Measurements from ENCODE around the gene TBC1D1. TPM values are rescaled to one million over a fixed set of nuclear protein-coding genes. Genes with fewer than 3 reads are reported as not detected.
"Not testable (repeated sequence)": the region's sequence is repeated elsewhere in the genome, so short reads cannot be mapped to it uniquely, and the experiment has no call there.

Gene TBC1D1
- total RNA-seq, 1 donor from 2014 or later, result 56.5 TPM

DNA sequence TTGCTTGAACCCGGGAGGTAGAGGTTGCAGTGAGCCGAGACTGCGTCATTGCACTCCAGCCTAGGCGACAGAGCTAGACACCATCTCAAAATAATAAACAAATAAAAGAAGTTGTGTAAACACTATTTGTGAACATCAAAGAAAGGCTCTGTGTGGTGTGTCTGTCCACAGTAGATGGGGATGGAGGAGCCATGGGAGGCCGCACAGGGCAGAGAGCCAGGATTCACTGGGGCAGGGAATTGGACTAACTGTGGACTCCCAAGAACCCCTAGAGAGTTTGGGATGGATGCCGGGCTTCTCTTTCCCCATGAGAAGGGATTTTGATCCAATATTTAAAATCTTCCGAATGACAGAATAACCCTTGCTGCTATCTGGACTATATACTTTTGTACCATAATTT, 26.5 kb downstream of the TBC1D1 start:
- no peaks in the 10 kb centered on the region for H3K9me3 ChIP-seq
- no peaks in the 10 kb centered on the region for H3K36me3 ChIP-seq
- intact Hi-C loops (cut with DNase I), result no loop called here
- H3K4me3 ChIP-seq, result no peak overlapping the region
- no peaks in the 10 kb centered on the region for H3K4me1 ChIP-seq
- no peak overlapping the region for H3K27ac ChIP-seq
- H3K27me3 ChIP-seq (ENCODE audit: low read depth), result no peaks in the 10 kb centered on the region
- TF ChIP-seq, protein P1, sequence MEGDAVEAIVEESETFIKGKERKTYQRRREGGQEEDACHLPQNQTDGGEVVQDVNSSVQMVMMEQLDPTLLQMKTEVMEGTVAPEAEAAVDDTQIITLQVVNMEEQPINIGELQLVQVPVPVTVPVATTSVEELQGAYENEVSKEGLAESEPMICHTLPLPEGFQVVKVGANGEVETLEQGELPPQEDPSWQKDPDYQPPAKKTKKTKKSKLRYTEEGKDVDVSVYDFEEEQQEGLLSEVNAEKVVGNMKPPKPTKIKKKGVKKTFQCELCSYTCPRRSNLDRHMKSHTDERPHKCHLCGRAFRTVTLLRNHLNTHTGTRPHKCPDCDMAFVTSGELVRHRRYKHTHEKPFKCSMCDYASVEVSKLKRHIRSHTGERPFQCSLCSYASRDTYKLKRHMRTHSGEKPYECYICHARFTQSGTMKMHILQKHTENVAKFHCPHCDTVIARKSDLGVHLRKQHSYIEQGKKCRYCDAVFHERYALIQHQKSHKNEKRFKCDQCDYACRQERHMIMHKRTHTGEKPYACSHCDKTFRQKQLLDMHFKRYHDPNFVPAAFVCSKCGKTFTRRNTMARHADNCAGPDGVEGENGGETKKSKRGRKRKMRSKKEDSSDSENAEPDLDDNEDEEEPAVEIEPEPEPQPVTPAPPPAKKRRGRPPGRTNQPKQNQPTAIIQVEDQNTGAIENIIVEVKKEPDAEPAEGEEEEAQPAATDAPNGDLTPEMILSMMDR (IDR thresholded peaks at IDR 0.05), result no peak
- no peak for ATAC-seq
- no peak for DNase-seq

DNA sequence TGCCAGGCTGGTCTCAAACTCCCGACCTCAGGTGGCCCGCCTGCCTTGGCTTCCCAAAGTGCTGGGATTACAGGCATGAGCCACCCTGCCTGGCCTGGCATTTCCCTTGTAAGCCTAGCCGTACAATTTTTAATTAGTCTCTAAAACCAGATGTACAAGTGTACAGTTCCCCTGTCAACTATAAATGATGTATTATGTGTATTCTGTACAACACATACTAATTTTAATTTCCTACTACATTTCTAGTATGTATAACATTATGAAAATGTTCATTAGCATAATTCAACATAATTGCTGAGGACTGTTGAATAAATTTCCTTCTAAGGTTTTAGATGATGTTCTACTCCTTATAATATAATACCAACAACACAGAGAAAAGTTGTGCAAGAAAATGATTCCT, 27.8 kb downstream of the TBC1D1 start:
- TF ChIP-seq, protein P1 (IDR thresholded peaks at IDR 0.05), result no peak
- Histone ChIP-seq H3K4me3 (no peak overlapping the region), H3K27me3 (ENCODE audit: low read depth) (no peaks in the 10 kb centered on the region), H3K9me3 (no peaks in the 10 kb centered on the region), H3K36me3 (no peaks in the 10 kb centered on the region), H3K27ac (no peak overlapping the region), H3K4me1 (no peaks in the 10 kb centered on the region)
- ATAC-seq, result no peak
- DNase-seq, result no peak
- intact Hi-C loops (cut with DNase I), result no loop called here

DNA sequence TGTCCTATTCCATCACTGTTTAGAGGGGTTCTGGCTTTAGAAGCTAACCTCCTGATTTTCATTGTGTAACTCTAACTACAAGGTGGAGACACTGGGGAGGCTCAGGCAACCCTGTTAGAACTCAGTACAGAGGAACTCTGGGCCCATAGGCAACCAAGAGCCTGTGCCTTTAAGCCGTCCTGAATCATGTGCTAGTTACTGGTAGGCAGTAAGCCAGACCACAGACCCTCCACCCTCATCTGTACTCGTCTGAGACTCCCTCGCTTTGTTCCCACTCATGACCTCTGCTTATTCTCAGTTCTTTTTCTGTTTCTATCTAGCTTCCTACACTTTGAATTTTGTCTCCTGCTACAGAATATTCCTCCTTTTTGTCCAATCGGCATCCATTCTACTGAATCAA, 31.4 kb downstream of the TBC1D1 start:
- intact Hi-C loops (cut with DNase I), result no loop called here
- TF ChIP-seq, protein P1 (IDR thresholded peaks at IDR 0.05), result no peak
- H3K9me3 ChIP-seq, result no peaks in the 10 kb centered on the region
- ATAC-seq, result peak; percentile 45 to 80
- DNase-seq, result no peak
- H3K27me3 ChIP-seq (ENCODE audit: low read depth), result no peaks in the 10 kb centered on the region
- no peaks in the 10 kb centered on the region for H3K4me1 ChIP-seq
- no peaks in the 10 kb centered on the region for H3K36me3 ChIP-seq
- no peak overlapping the region for H3K4me3 ChIP-seq
- no peak overlapping the region for H3K27ac ChIP-seq

DNA sequence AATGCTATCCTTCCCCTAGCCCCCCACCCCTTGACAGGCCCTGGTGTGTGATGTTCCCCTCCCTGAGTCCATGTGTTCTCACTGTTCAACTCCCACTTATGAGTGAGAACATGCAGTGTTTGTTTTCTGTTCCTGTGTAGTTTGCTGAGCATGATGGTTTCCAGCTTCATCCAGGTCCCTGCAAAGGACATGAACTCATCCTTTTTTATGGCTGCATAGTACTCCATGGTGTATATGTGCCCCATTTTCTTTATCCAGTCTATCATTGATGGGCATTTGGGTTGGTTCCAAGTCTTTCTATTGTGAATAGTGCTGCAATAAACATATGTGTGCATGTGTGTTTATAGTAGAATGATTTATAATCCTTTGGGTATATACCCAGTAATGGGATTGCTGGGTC, 32.2 kb downstream of the TBC1D1 start:
- H3K4me1 ChIP-seq; ATAC-seq; H3K27ac ChIP-seq; H3K9me3 ChIP-seq; H3K4me3 ChIP-seq; H3K36me3 ChIP-seq; DNase-seq; H3K27me3 ChIP-seq (ENCODE audit: low read depth); intact Hi-C loops (cut with DNase I): not testable (repeated sequence)

DNA sequence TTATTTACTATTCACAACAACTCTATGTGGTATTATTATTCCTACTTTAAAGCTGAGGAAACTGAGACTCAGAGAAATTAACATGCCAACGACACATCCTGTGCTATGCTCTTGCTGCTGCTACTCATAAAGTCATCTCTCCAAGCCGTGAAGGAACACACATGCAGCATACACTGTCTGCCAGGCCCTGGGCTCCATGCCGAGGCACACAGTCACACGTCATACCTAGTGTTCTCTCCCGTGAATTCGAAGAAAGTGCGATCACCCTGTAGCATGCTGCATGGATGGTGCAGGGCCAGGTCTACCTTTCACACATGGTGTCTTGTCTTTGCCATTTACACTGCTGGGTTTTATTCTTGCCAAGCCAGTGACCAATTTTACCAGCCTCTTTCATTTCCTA, 34.1 kb downstream of the TBC1D1 start:
- TF ChIP-seq, protein P1 (IDR thresholded peaks at IDR 0.05), result no peak
- Histone ChIP-seq H3K4me1 (peaks cover 4% of the 10 kb centered on the region), H3K27ac (no peak overlapping the region), H3K9me3 (no peaks in the 10 kb centered on the region), H3K27me3 (ENCODE audit: low read depth) (no peaks in the 10 kb centered on the region), H3K4me3 (no peak overlapping the region), H3K36me3 (no peaks in the 10 kb centered on the region)
- no peak for DNase-seq
- intact Hi-C loops (cut with DNase I), result no loop called here
- ATAC-seq, result no peak

DNA sequence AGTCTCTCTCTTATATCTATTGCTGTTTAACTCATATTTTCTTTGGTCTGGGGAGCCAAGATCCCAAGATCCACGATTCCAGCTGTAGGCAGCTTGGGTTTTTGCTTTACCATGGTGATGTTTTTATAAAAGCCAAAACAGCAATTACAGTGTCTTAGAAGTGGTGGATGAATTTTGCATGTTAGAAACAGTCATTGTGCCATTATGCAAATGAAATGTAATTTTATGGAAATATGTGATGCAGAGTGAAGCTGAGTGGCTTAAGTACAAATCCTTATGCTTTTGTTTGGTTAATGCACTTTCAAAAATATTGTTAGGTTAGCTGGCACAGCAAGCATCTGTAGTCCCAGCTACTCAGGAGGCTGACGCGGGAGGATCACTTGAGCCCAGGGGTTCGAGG, 36.5 kb downstream of the TBC1D1 start:
- no peak overlapping the region for H3K27ac ChIP-seq
- peaks cover 4% of the 10 kb centered on the region for H3K4me1 ChIP-seq
- H3K9me3 ChIP-seq, result no peaks in the 10 kb centered on the region
- TF ChIP-seq, protein P1 (IDR thresholded peaks at IDR 0.05), result no peak
- no peaks in the 10 kb centered on the region for H3K27me3 ChIP-seq (ENCODE audit: low read depth)
- no peak overlapping the region for H3K4me3 ChIP-seq
- DNase-seq, result no peak
- no peak for ATAC-seq
- intact Hi-C loops (cut with DNase I), result no loop called here
- no peaks in the 10 kb centered on the region for H3K36me3 ChIP-seq

All from lower lobe of right lung (tissue), 2 donors.